ENCODE results near the gene BHMT2. TPM values are rescaled to one million over a fixed set of nuclear protein-coding genes. Genes with fewer than 3 reads are reported as not detected.

Gene BHMT2
- total RNA-seq, 2 donors from 2014 or later: 0.46 TPM; not detected in 1

DNA sequence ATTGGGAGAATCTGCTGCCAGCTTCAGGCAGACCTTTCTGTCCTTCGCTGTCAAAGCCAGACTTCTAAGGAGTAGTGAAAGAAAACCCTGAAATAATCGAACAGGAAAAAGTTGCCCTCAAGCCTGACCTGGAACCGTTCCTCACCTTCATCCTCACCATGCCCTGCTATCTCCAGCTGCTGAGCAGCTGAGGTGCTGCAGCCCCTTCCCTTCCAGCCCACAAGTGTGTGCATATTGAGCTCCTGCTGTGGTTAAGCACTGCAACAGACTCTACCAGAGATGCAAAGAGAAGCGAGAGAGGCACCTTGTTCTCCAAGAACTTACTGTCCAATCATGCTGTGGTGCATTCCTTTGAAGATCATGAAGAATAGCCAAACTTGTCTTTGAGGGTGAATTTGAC is 18.9 kb downstream of the BHMT2 start:
- 85 to 93% methylated on average over 3 to 4 of the region's 4 CpGs for WGBS, 2 experiments (ENCODE audit: insufficient coverage in 1 of 2, insufficient read length in 1 of 2)
- Histone ChIP-seq H3K4me3 (ENCODE audit: low read length) (no peak overlapping the region), H3K4me1 (ENCODE audit: control insufficient read depth, insufficient read depth, low read length) (no peaks in the 10 kb centered on the region), H3K9me3 (ENCODE audit: control insufficient read depth, low read length) (no peaks in the 10 kb centered on the region), H3K27ac (ENCODE audit: low read depth, low read length) (no peak overlapping the region), H3K36me3 (ENCODE audit: control insufficient read depth, insufficient read depth, low read length) (no peaks in the 10 kb centered on the region), H3K27me3 (ENCODE audit: control insufficient read depth, insufficient read depth, low read length, poor library complexity, severe bottlenecking) (no peaks in the 10 kb centered on the region), H3K9ac (ENCODE audit: extremely low read depth, low read length, poor library complexity, severe bottlenecking) (no peak overlapping the region)
- TF ChIP-seq CTCF (conservative IDR thresholded peaks at IDR 0.05): no peak
- Mint-ChIP-seq H3K27ac (no peak overlapping the region), H3K4me1 (peaks cover 3% of the 10 kb centered on the region), H3K27me3 (ENCODE audit: insufficient read depth) (no peaks in the 10 kb centered on the region), H3K36me3 (ENCODE audit: low read depth) (no peaks in the 10 kb centered on the region), H3K4me3 (no peak overlapping the region), H3K9me3 (no peaks in the 10 kb centered on the region)
- DNase-seq: peak; percentile 50

DNA sequence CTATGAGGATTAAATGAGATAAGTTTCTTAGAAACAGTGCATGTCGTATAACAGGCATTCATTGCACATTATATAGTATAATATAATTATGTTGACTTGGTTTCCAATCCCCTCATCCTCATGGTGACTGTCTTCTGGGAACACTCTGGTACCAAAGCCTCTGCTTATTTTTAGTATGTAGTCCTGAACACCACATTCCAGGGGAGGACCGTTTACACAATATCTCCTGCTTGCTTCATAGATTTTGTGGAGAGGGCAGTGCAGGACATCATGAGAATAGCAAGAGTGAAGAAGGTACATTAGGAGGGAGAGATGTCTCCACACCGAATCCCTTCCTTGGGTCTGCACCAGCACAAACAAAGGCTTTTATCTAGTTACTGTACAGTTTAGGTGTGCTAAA is 21.5 kb downstream of the BHMT2 start:
- no peaks in the 10 kb centered on the region for H3K27me3 Mint-ChIP-seq (ENCODE audit: insufficient read depth)
- H3K27ac ChIP-seq (ENCODE audit: low read depth, low read length): no peak overlapping the region
- H3K9ac ChIP-seq (ENCODE audit: extremely low read depth, low read length, poor library complexity, severe bottlenecking): no peak overlapping the region
- H3K4me1 Mint-ChIP-seq: peaks cover 9% of the 10 kb centered on the region
- H3K4me3 ChIP-seq (ENCODE audit: low read length): no peak overlapping the region
- DNase-seq: no peak
- no peaks in the 10 kb centered on the region for H3K9me3 ChIP-seq (ENCODE audit: control insufficient read depth, low read length)
- peaks cover 4% of the 10 kb centered on the region for H3K9me3 Mint-ChIP-seq
- H3K36me3 ChIP-seq (ENCODE audit: control insufficient read depth, insufficient read depth, low read length): no peaks in the 10 kb centered on the region
- no peaks in the 10 kb centered on the region for H3K36me3 Mint-ChIP-seq (ENCODE audit: low read depth)
- no peaks in the 10 kb centered on the region for H3K27me3 ChIP-seq (ENCODE audit: control insufficient read depth, insufficient read depth, low read length, poor library complexity, severe bottlenecking)
- 94% methylated on average over 2 of the region's 3 CpGs; no CpG with 5 or more reads in 1 of the 2 experiments for WGBS, 2 experiments (ENCODE audit: insufficient coverage in 1 of 2, insufficient read length in 1 of 2)
- no peak overlapping the region for H3K27ac Mint-ChIP-seq
- no peak for TF ChIP-seq CTCF (conservative IDR thresholded peaks at IDR 0.05)
- no peak overlapping the region for H3K4me3 Mint-ChIP-seq
- no peaks in the 10 kb centered on the region for H3K4me1 ChIP-seq (ENCODE audit: control insufficient read depth, insufficient read depth, low read length)

- Histone ChIP-seq H3K4me1 (ENCODE audit: control insufficient read depth, insufficient read depth, low read length) (no peaks in the 10 kb centered on the region), H3K27me3 (ENCODE audit: control insufficient read depth, insufficient read depth, low read length, poor library complexity, severe bottlenecking) (no peaks in the 10 kb centered on the region), H3K4me3 (ENCODE audit: low read length) (no peak overlapping the region), H3K9ac (ENCODE audit: extremely low read depth, low read length, poor library complexity, severe bottlenecking) (no peak overlapping the region), H3K27ac (ENCODE audit: low read depth, low read length) (no peak overlapping the region), H3K9me3 (ENCODE audit: control insufficient read depth, low read length) (no peaks in the 10 kb centered on the region), H3K36me3 (ENCODE audit: control insufficient read depth, insufficient read depth, low read length) (no peaks in the 10 kb centered on the region)
- Mint-ChIP-seq H3K9me3 (peaks cover 4% of the 10 kb centered on the region), H3K27me3 (ENCODE audit: insufficient read depth) (no peaks in the 10 kb centered on the region), H3K36me3 (ENCODE audit: low read depth) (no peaks in the 10 kb centered on the region), H3K27ac (no peak overlapping the region), H3K4me1 (peaks cover 6% of the 10 kb centered on the region), H3K4me3 (no peak overlapping the region)
- 83 to 88% methylated on average over 3 of the region's 3 CpGs for WGBS, 2 experiments (ENCODE audit: insufficient coverage in 1 of 2, insufficient read length in 1 of 2)
- TF ChIP-seq CTCF (conservative IDR thresholded peaks at IDR 0.05): no peak
- DNase-seq: no peak
These were observed 24.2 kb downstream of the BHMT2 start for GRCh38 chr5:79093762-79094161.

Measured in endodermal cell (in vitro differentiated cells).